Left ventricle myocardium inferior (tissue), 1 donor: ENCODE measurements around the gene ADNP2. TPM values are rescaled to one million over a fixed set of nuclear protein-coding genes. Genes with fewer than 3 reads are reported as not detected.

ENCODE experiments used
- DNase-seq: peaks from one replicate; pipeline ENCODE4 v3.0.0-alpha.2; 2020
- H3K27ac ChIP-seq: fragments of 200-600 bp; replicated peaks from 2 replicates; pipeline ENCODE4 v1.8.0; 2021
- H3K27me3 ChIP-seq: fragments of 200-600 bp; 2 replicates; pipeline ENCODE4 v1.8.0; 2021; ENCODE audit warnings: low read depth
- H3K36me3 ChIP-seq: fragments of 200-600 bp; 2 replicates; pipeline ENCODE4 v1.8.0; 2021
- H3K4me1 ChIP-seq: fragments of 200-600 bp; 2 replicates; pipeline ENCODE4 v1.8.0; 2021
- H3K4me3 ChIP-seq: fragments of 200-600 bp; 2 replicates; pipeline ENCODE4 v1.8.0; 2021; ENCODE audit warnings: mild to moderate bottlenecking, moderate library complexity
- H3K9me3 ChIP-seq: fragments of 200-600 bp; replicated peaks from 2 replicates; pipeline ENCODE4 v1.8.0; 2021
- CTCF ChIP-seq: fragments of 200-600 bp; IDR thresholded peaks from 2 replicates; pipeline ENCODE4 v1.8.0; 2021; ENCODE audit warnings: antibody characterized with exemption, mild to moderate bottlenecking, borderline replicate concordance
- intact Hi-C: fragments of 100-400 bp; cut with micrococcal nuclease; formaldehyde crosslinking; loops from one replicate; pipeline ENCODE4 v1.11.0; 2022
- total RNA-seq: library from RNA; stranded (reverse); fragmentation: NEBNext Ultra II Directional; extraction: Animal tissue kit (Norgen Biotek cat#: 25700); gene quantifications from one replicate; pipeline ENCODE4 v1.2.1, GENCODE V29; 2021
- donor health status: DM: no; HTN: yes; CAD: no; lungs with severe emphysema.

The ADNP2 gene
- total RNA-seq, 1 donor from 2014 or later = 7.5 TPM

- DNase-seq = no peak
- TF ChIP-seq CTCF = no peak
These were observed 73.8 kb downstream of the ADNP2 start for GRCh38 chr18:80182855-80183254.

GRCh38 chr18:80183273-80184050, 74.4 kb downstream of the ADNP2 start:
- H3K9me3 ChIP-seq = no peaks in the 10 kb centered on the region
- no peaks in the 10 kb centered on the region for H3K36me3 ChIP-seq
- DNase-seq = no peak
- no peaks in the 10 kb centered on the region for H3K4me1 ChIP-seq
- H3K4me3 ChIP-seq = no peak overlapping the region
- intact Hi-C loops = no loop called here
- H3K27me3 ChIP-seq = no peaks in the 10 kb centered on the region
- H3K27ac ChIP-seq = no peak overlapping the region
- no peak for TF ChIP-seq CTCF

More at GRCh38 chr18:80182855-80183254, 73.8 kb downstream of the ADNP2 start:
- no peaks in the 10 kb centered on the region for H3K27me3 ChIP-seq
- no peaks in the 10 kb centered on the region for H3K36me3 ChIP-seq
- H3K27ac ChIP-seq = no peak overlapping the region
- H3K4me1 ChIP-seq = no peaks in the 10 kb centered on the region
- H3K9me3 ChIP-seq = no peaks in the 10 kb centered on the region
- no peak overlapping the region for H3K4me3 ChIP-seq
- intact Hi-C loops = no loop called here

- H3K4me1 ChIP-seq = no peaks in the 10 kb centered on the region
- H3K27me3 ChIP-seq = no peaks in the 10 kb centered on the region
- intact Hi-C loops = no loop called here
- no peak overlapping the region for H3K27ac ChIP-seq
- H3K9me3 ChIP-seq = no peaks in the 10 kb centered on the region
- H3K4me3 ChIP-seq = no peak overlapping the region
- no peak for TF ChIP-seq CTCF
- no peaks in the 10 kb centered on the region for H3K36me3 ChIP-seq
- DNase-seq = no peak
These were observed 75.2 kb downstream of the ADNP2 start for GRCh38 chr18:80184243-80184772.

- H3K9me3 ChIP-seq = no peaks in the 10 kb centered on the region
- H3K27me3 ChIP-seq = no peaks in the 10 kb centered on the region
- H3K4me1 ChIP-seq = no peaks in the 10 kb centered on the region
- no peak for DNase-seq
- H3K4me3 ChIP-seq = no peak overlapping the region
- H3K36me3 ChIP-seq = no peaks in the 10 kb centered on the region
- no peak for TF ChIP-seq CTCF
- no peak overlapping the region for H3K27ac ChIP-seq
- intact Hi-C loops = no loop called here
These were observed 76.5 kb downstream of the ADNP2 start for GRCh38 chr18:80185545-80185944.

- H3K27me3 ChIP-seq = peaks cover 6% of the 10 kb centered on the region
- no peaks in the 10 kb centered on the region for H3K9me3 ChIP-seq
- H3K27ac ChIP-seq = no peak overlapping the region
- H3K4me3 ChIP-seq = no peak overlapping the region
- no peak for DNase-seq
- intact Hi-C loops = no loop called here
- no peaks in the 10 kb centered on the region for H3K36me3 ChIP-seq
- TF ChIP-seq CTCF = no peak
- no peaks in the 10 kb centered on the region for H3K4me1 ChIP-seq
These were observed 79.0 kb downstream of the ADNP2 start for GRCh38 chr18:80187956-80188642.
